ENCODE data around the gene ASB10. TPM values are rescaled to one million over a fixed set of nuclear protein-coding genes. Genes with fewer than 3 reads are reported as not detected.
A peak's percentile ranks its signal among the peaks of the same experiment; 100 is the strongest.

The ASB10 gene
- total and polyA plus RNA-seq, 2 of the 13 experiments (the other 11 are each of a cell fraction or from before 2014, with no cell fraction given): not detected

- TF ChIP-seq PRDM15 (CRISPR knock-in tag; IDR thresholded peaks at IDR 0.05) (no peak), NAIF1 (CRISPR knock-in tag; IDR thresholded peaks at IDR 0.05; ENCODE audit: borderline replicate concordance) (no peak), BATF2 (CRISPR knock-in tag; IDR thresholded peaks at IDR 0.05) (no peak), ZNF713 (CRISPR knock-in tag; IDR thresholded peaks at IDR 0.05) (no peak), RXRA (CRISPR knock-in tag; IDR thresholded peaks at IDR 0.05) (0 out of 2 replicates have a peak, but pooled peaks have one; percentile 25), MED13 (CRISPR knock-in tag; IDR thresholded peaks at IDR 0.05) (no peak), HNRNPUL1 (IDR thresholded peaks at IDR 0.05; ENCODE audit: low read depth, low read length) (no peak), NFIB (CRISPR knock-in tag; IDR thresholded peaks at IDR 0.05; ENCODE audit: borderline replicate concordance) (no peak), ATF6 (CRISPR knock-in tag; conservative IDR thresholded peaks at IDR 0.05) (no peak), JUNB (CRISPR knock-in tag; IDR thresholded peaks at IDR 0.05; ENCODE audit: borderline replicate concordance) (no peak), ZFYVE20 (CRISPR knock-in tag; IDR thresholded peaks at IDR 0.05; ENCODE audit: borderline replicate concordance, low read depth) (no peak), KDM1A (CRISPR knock-in tag; IDR thresholded peaks at IDR 0.05) (no peak), ZNF777 (CRISPR knock-in tag; IDR thresholded peaks at IDR 0.05) (peak; percentile 53; the same call in 1 of the 2 replicates), HNRNPH1 (optimal IDR thresholded peaks at IDR 0.05; ENCODE audit: low read depth, low read length) (no peak), MTA1 (CRISPR knock-in tag; IDR thresholded peaks at IDR 0.05; ENCODE audit: borderline replicate concordance) (no peak), TFE3 (CRISPR knock-in tag; IDR thresholded peaks at IDR 0.05) (peak; percentile 62), ZNF782 (CRISPR knock-in tag; IDR thresholded peaks at IDR 0.05; ENCODE audit: borderline replicate concordance) (no peak), ZNF780A (CRISPR knock-in tag; IDR thresholded peaks at IDR 0.05) (no peak), FUBP1 (CRISPR knock-in tag; IDR thresholded peaks at IDR 0.05; ENCODE audit: borderline replicate concordance) (no peak)
Observed at GRCh38 chr7:151172273-151173141, 14.5 kb downstream of the ASB10 start (continued).
